Measurements from ENCODE around the gene NUDT1.

GRCh38 chr7:2287745-2288144, 45.7 kb downstream of the NUDT1 start:
- no peak for TF ChIP-seq SUZ12 (IDR thresholded peaks at IDR 0.05)
- no peak for TF ChIP-seq NFRKB (IDR thresholded peaks at IDR 0.05)
- TF ChIP-seq BHLHE40 (IDR thresholded peaks at IDR 0.05; ENCODE audit: borderline replicate concordance): no peak
- TF ChIP-seq FOXA1 (IDR thresholded peaks at IDR 0.05): no peak
- no peak for TF ChIP-seq L3MBTL2 (conservative IDR thresholded peaks at IDR 0.05)
- TF ChIP-seq SP1 (IDR thresholded peaks at IDR 0.05): no peak

Measured in HEK293T (cell line).